ENCODE results near the gene SPTBN4.
"Not testable (repeated sequence)": the region's sequence is repeated elsewhere in the genome, so short reads cannot be mapped to it uniquely, and the experiment has no call there.

The SPTBN4 gene

GRCh38 chr19:40466985-40467734 lies at the start of gene SPTBN4:
Gene SPTBN4, plus strand, starts transcription at chr19:40467001. Its CDS starts 5,621 bp downstream, at chr19:40472622.
- DNase-seq: no peak

- no peak for DNase-seq
Observed at GRCh38 chr19:40417643-40417981, 49.2 kb upstream of the SPTBN4 start.

GRCh38 chr19:40418040-40418439 lies 48.8 kb upstream of the SPTBN4 start:
- DNase-seq: no peak

GRCh38 chr19:40419066-40419612 lies 47.7 kb upstream of the SPTBN4 start:
- DNase-seq: no peak

GRCh38 chr19:40419780-40420179 lies 47.0 kb upstream of the SPTBN4 start:
- DNase-seq: no peak

- no peak for DNase-seq
Observed at GRCh38 chr19:40420451-40420765, 46.4 kb upstream of the SPTBN4 start.

GRCh38 chr19:40420766-40421765 lies 45.7 kb upstream of the SPTBN4 start:
- peak; percentile 61 for DNase-seq

- no peak for DNase-seq
Observed at GRCh38 chr19:40421993-40422747, 44.6 kb upstream of the SPTBN4 start.

- DNase-seq: no peak
Observed at GRCh38 chr19:40422748-40423566, 43.8 kb upstream of the SPTBN4 start.

GRCh38 chr19:40423938-40424337 lies 42.9 kb upstream of the SPTBN4 start:
- no peak for DNase-seq

GRCh38 chr19:40424637-40425449 lies 42.0 kb upstream of the SPTBN4 start:
- DNase-seq: no peak

- DNase-seq: peak; percentile 100
Observed at GRCh38 chr19:40425450-40426287, 41.1 kb upstream of the SPTBN4 start, which contains the start of gene SERTAD1. Gene SERTAD1, minus strand, starts transcription at chr19:40425992. Its CDS starts 2,446 bp downstream, at chr19:40423546.

GRCh38 chr19:40428197-40428596 lies 38.6 kb upstream of the SPTBN4 start:
- DNase-seq: not testable (repeated sequence)

GRCh38 chr19:40430242-40430641 lies 36.6 kb upstream of the SPTBN4 start:
- not testable (repeated sequence) for DNase-seq

- no peak for DNase-seq
Observed at GRCh38 chr19:40431698-40432097, 35.1 kb upstream of the SPTBN4 start.

GRCh38 chr19:40432760-40433159 lies 34.0 kb upstream of the SPTBN4 start:
- DNase-seq: not testable (repeated sequence)

- DNase-seq: peak; percentile 26
Observed at GRCh38 chr19:40433391-40434216, 33.2 kb upstream of the SPTBN4 start.

- DNase-seq: no peak
Observed at GRCh38 chr19:40438284-40438683, 28.5 kb upstream of the SPTBN4 start.

- no peak for DNase-seq
Observed at GRCh38 chr19:40441719-40442253, 25.0 kb upstream of the SPTBN4 start.
